Measurements from ENCODE around the gene SIK3.

SIK3 gene

DNA sequence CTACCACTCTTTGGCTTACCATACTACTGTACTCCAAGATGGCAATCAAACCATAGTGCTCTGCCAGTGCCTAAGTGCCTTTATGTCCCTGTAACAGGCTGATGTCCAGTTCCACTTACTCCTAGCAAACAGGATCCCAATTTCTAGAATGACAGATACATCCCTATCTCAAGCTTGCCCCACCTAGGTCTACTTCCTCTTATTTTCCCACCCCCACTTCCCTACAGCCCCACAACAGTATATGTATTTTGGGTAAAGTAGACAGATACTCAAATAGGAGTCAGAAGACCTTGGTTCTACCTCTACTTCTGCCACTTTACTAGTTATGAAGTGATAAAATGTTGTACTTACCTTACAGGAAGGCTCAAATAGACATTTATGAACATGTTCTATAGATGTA lies 24.1 kb downstream of the SIK3 start:
- H3K79me2 ChIP-seq (ENCODE audit: insufficient read depth, low read depth) = peaks cover 68% of the 10 kb centered on the region
- peak overlapping the region; percentile 61; the same call in 1 of the 2 replicates for H3K27ac ChIP-seq
- peaks cover 70% of the 10 kb centered on the region for H3K4me1 ChIP-seq (ENCODE audit: low read depth, poor library complexity, severe bottlenecking)
- no peak overlapping the region for H3K9ac ChIP-seq
- H3K4me2 ChIP-seq = peak overlapping the region; percentile 6; the same call in 1 of the 2 replicates
- no peaks in the 10 kb centered on the region for H3K36me3 ChIP-seq (ENCODE audit: insufficient read depth)
- H3K4me3 ChIP-seq (IDR thresholded peaks at IDR 0.05; ENCODE audit: insufficient read depth, low read depth, low read length) = no peak overlapping the region
- no peaks in the 10 kb centered on the region for H3K27me3 ChIP-seq (ENCODE audit: insufficient read depth, low read depth)
- H4K20me1 ChIP-seq (ENCODE audit: insufficient read depth) = peaks cover 11% of the 10 kb centered on the region; the same call in 1 of the 2 replicates
- no peak overlapping the region for H2AFZ ChIP-seq (ENCODE audit: low read depth)
- no peak for TF ChIP-seq CTCF (conservative IDR thresholded peaks at IDR 0.05; ENCODE audit: low read depth, low read length)

- Histone ChIP-seq H3K4me1 (ENCODE audit: low read depth, poor library complexity, severe bottlenecking) (peaks cover 68% of the 10 kb centered on the region), H2AFZ (ENCODE audit: low read depth) (no peak overlapping the region), H3K27ac (peak overlapping the region; percentile 61; the same call in 1 of the 2 replicates), H3K27me3 (ENCODE audit: insufficient read depth, low read depth) (no peaks in the 10 kb centered on the region), H4K20me1 (ENCODE audit: insufficient read depth) (peaks cover 11% of the 10 kb centered on the region; the same call in 1 of the 2 replicates), H3K9ac (no peak overlapping the region), H3K79me2 (ENCODE audit: insufficient read depth, low read depth) (peaks cover 67% of the 10 kb centered on the region), H3K36me3 (ENCODE audit: insufficient read depth) (no peaks in the 10 kb centered on the region), H3K4me2 (peak overlapping the region; percentile 6; the same call in 1 of the 2 replicates), H3K4me3 (IDR thresholded peaks at IDR 0.05; ENCODE audit: insufficient read depth, low read depth, low read length) (no peak overlapping the region)
- no peak for TF ChIP-seq CTCF (conservative IDR thresholded peaks at IDR 0.05; ENCODE audit: low read depth, low read length)
Observed at GRCh38 chr11:117073539-117073938, 24.7 kb downstream of the SIK3 start.

DNA sequence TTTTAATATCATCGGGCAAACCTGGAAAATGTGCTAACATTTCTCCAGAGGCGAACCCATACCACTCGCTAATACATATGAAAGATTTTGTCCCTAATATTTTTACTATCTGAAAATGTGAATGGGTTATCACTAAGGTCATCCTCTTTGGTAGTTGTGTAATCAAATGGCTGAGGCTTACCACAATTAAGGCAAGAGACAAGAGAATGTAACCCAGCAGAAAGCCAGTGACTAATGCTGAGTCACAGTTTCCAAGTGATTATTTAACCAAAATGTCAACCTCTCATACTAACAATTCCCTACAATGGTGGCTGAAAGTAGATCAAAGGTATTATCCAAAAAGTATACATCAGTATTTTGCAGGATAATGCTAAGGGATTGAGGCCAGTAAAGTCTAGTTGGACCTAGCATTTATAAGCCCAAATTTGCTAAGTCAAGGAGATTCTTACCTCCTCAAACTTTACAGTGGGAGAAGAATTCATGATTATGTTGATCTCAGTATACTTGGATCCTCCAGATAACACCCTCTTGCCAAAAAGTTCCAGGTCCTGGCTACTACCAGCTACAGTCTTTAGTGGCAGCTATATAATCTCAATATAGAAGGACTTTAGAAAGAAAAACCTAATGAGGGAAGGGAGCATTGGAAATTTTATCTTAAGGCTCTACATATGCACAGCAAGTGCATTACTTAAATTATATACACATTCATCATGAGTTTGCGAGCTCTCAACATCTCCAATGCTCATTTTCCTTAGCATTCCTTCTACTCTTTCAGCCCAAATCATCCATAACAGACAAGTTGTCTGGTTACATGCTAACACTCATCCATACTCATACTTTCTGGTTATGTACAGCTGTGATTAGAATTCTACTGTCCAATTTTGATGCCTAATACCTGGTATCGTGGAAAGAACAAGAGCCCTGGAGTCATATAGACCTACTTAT lies 25.4 kb downstream of the SIK3 start:
- no peak overlapping the region for H2AFZ ChIP-seq (ENCODE audit: low read depth)
- peak overlapping the region; percentile 6 for H3K4me2 ChIP-seq
- H3K9ac ChIP-seq = no peak overlapping the region; the same call in 1 of the 2 replicates
- TF ChIP-seq CTCF (conservative IDR thresholded peaks at IDR 0.05; ENCODE audit: low read depth, low read length) = no peak
- H3K4me3 ChIP-seq (IDR thresholded peaks at IDR 0.05; ENCODE audit: insufficient read depth, low read depth, low read length) = no peak overlapping the region
- H3K79me2 ChIP-seq (ENCODE audit: insufficient read depth, low read depth) = peaks cover 65% of the 10 kb centered on the region
- peaks cover 65% of the 10 kb centered on the region for H3K4me1 ChIP-seq (ENCODE audit: low read depth, poor library complexity, severe bottlenecking)
- H3K27me3 ChIP-seq (ENCODE audit: insufficient read depth, low read depth) = no peaks in the 10 kb centered on the region
- H4K20me1 ChIP-seq (ENCODE audit: insufficient read depth) = peaks cover 7% of the 10 kb centered on the region; the same call in 1 of the 2 replicates
- peak overlapping the region; percentile 61; the same call in 1 of the 2 replicates for H3K27ac ChIP-seq
- no peaks in the 10 kb centered on the region for H3K36me3 ChIP-seq (ENCODE audit: insufficient read depth)

- no peak overlapping the region for H3K4me3 ChIP-seq (IDR thresholded peaks at IDR 0.05; ENCODE audit: insufficient read depth, low read depth, low read length)
- no peak overlapping the region for H3K27ac ChIP-seq
- TF ChIP-seq CTCF (conservative IDR thresholded peaks at IDR 0.05; ENCODE audit: low read depth, low read length) = no peak
- no peak overlapping the region for H2AFZ ChIP-seq (ENCODE audit: low read depth)
- H4K20me1 ChIP-seq (ENCODE audit: insufficient read depth) = no peaks in the 10 kb centered on the region
- H3K4me1 ChIP-seq (ENCODE audit: low read depth, poor library complexity, severe bottlenecking) = peaks cover 65% of the 10 kb centered on the region
- H3K27me3 ChIP-seq (ENCODE audit: insufficient read depth, low read depth) = no peaks in the 10 kb centered on the region
- no peaks in the 10 kb centered on the region for H3K36me3 ChIP-seq (ENCODE audit: insufficient read depth)
- no peak overlapping the region for H3K4me2 ChIP-seq
- no peak overlapping the region for H3K9ac ChIP-seq
- H3K79me2 ChIP-seq (ENCODE audit: insufficient read depth, low read depth) = peaks cover 64% of the 10 kb centered on the region; the same call in 1 of the 2 replicates
Observed at GRCh38 chr11:117071344-117071787, 26.9 kb downstream of the SIK3 start.
